Frontal cortex (tissue), 4 donors: Measurements from ENCODE around the gene GREM1. TPM values are rescaled to one million over a fixed set of nuclear protein-coding genes. Genes with fewer than 3 reads are reported as not detected.

Experiments used
- DNase-seq, 2 donors: peaks; one replicate each; pipeline ENCODE4 v3.0.0; 2012; ENCODE audit warnings: low spot score in 2 of 2
- FAIRE-seq: peaks from 2 replicates; lab custom pipeline; 2012; peaks lifted over from hg19 to GRCh38; lab: Jason Lieb, UNC
- total RNA-seq: library from RNA; depleted of rRNA; stranded (reverse); fragments of >200 nt; gene quantifications from one replicate; pipeline ENCODE4 v1.2.3, GENCODE V29; 2014
- donor health status: control.
- donor health status: control.
- donor health status: control.

GREM1 gene
- 2.4 TPM for total RNA-seq

GRCh38 chr15:32717426-32718226 is at the start of gene GREM1:
GREM1 (plus strand) TSS chr15:32718004; CDS start chr15:32730691, 12,687 bp downstream.
- DNase-seq (peak; percentile 35 to 71), FAIRE-seq (no peak)

- no peak for FAIRE-seq
- DNase-seq, result no peak
Observed at GRCh38 chr15:32668942-32669341, 48.9 kb upstream of the GREM1 start.

GRCh38 chr15:32669896-32670611 is 47.8 kb upstream of the GREM1 start:
- no peak for FAIRE-seq

GRCh38 chr15:32670623-32671022 is 47.2 kb upstream of the GREM1 start:
- DNase-seq (no peak), FAIRE-seq (no peak)

More at GRCh38 chr15:32669896-32670611, 47.8 kb upstream of the GREM1 start:
- DNase-seq, result peak; percentile 24 to 30

GRCh38 chr15:32671339-32672325 is 46.2 kb upstream of the GREM1 start:
- FAIRE-seq, result no peak
- no peak for DNase-seq

- FAIRE-seq (no peak), DNase-seq (no peak)
Observed at GRCh38 chr15:32674681-32675080, 43.1 kb upstream of the GREM1 start.

GRCh38 chr15:32675466-32675865 is 42.3 kb upstream of the GREM1 start:
- no peak for FAIRE-seq
- no peak for DNase-seq

GRCh38 chr15:32676169-32676568 is 41.6 kb upstream of the GREM1 start:
- no peak for DNase-seq
- FAIRE-seq, result no peak

GRCh38 chr15:32677238-32677750 is 40.5 kb upstream of the GREM1 start:
- FAIRE-seq, result no peak

GRCh38 chr15:32679298-32679690 is 38.5 kb upstream of the GREM1 start:
- FAIRE-seq, result no peak

More at GRCh38 chr15:32677238-32677750, 40.5 kb upstream of the GREM1 start:
- no peak for DNase-seq

GRCh38 chr15:32682569-32682968 is 35.2 kb upstream of the GREM1 start:
- DNase-seq, result no peak
- FAIRE-seq, result no peak

More at GRCh38 chr15:32679298-32679690, 38.5 kb upstream of the GREM1 start:
- DNase-seq, result no peak

GRCh38 chr15:32682977-32683630 is 34.7 kb upstream of the GREM1 start:
- DNase-seq (no peak), FAIRE-seq (no peak)

GRCh38 chr15:32683906-32684584 is 33.8 kb upstream of the GREM1 start:
- FAIRE-seq, result no peak
- no peak for DNase-seq

GRCh38 chr15:32685576-32685975 is 32.2 kb upstream of the GREM1 start:
- DNase-seq, result no peak
- FAIRE-seq, result no peak

GRCh38 chr15:32687556-32687955 is 30.2 kb upstream of the GREM1 start:
- DNase-seq (no peak), FAIRE-seq (no peak)

GRCh38 chr15:32688151-32688639 is 29.6 kb upstream of the GREM1 start:
- FAIRE-seq, result no peak
- no peak for DNase-seq

GRCh38 chr15:32690941-32691688 is 26.7 kb upstream of the GREM1 start:
- FAIRE-seq (no peak), DNase-seq (no peak)

- no peak for FAIRE-seq
- no peak for DNase-seq
Observed at GRCh38 chr15:32691689-32692038, 26.1 kb upstream of the GREM1 start.
